Astrocyte of the cerebellum (primary cell): ENCODE data around the gene CCNQ.

Experiments used
- DNase-seq: peaks from one replicate; pipeline ENCODE4 v3.0.0-alpha.2; 2011; ENCODE audit warnings: low read depth
- H3K4me3 ChIP-seq: 2 replicates; pipeline ENCODE4 v1.5.1; 2011; ENCODE audit warnings: mild to moderate bottlenecking, low read depth, low read length, moderate library complexity
- in situ Hi-C: cut with HindIII; loops from 2 replicates; pipeline ENCODE4 v1.10.0; 2017; ENCODE audit warnings: low sequenced_read_pairs
- TF ChIP-seq, protein P1 (sequence below): IDR thresholded peaks from 2 replicates; pipeline ENCODE4 v1.5.1; 2012; ENCODE audit warnings: low read length, low read depth, moderate library complexity, mild to moderate bottlenecking; ENCODE audit errors: missing control alignments

Gene CCNQ

GRCh38 chrX:153637121-153638040 lies 38.4 kb upstream of the CCNQ start:
- TF ChIP-seq, protein P1, sequence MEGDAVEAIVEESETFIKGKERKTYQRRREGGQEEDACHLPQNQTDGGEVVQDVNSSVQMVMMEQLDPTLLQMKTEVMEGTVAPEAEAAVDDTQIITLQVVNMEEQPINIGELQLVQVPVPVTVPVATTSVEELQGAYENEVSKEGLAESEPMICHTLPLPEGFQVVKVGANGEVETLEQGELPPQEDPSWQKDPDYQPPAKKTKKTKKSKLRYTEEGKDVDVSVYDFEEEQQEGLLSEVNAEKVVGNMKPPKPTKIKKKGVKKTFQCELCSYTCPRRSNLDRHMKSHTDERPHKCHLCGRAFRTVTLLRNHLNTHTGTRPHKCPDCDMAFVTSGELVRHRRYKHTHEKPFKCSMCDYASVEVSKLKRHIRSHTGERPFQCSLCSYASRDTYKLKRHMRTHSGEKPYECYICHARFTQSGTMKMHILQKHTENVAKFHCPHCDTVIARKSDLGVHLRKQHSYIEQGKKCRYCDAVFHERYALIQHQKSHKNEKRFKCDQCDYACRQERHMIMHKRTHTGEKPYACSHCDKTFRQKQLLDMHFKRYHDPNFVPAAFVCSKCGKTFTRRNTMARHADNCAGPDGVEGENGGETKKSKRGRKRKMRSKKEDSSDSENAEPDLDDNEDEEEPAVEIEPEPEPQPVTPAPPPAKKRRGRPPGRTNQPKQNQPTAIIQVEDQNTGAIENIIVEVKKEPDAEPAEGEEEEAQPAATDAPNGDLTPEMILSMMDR: no peak
- DNase-seq: no peak
- in situ Hi-C loops: no loop called here
- H3K4me3 ChIP-seq: no peak overlapping the region

GRCh38 chrX:153636716-153637115 lies 37.8 kb upstream of the CCNQ start:
- no peak for DNase-seq
- H3K4me3 ChIP-seq: no peak overlapping the region
- in situ Hi-C loops: no loop called here
- TF ChIP-seq, protein P1: no peak

- in situ Hi-C loops: no loop called here
- H3K4me3 ChIP-seq: no peak overlapping the region
- TF ChIP-seq, protein P1: peak; percentile 25
- no peak for DNase-seq
Observed at GRCh38 chrX:153635788-153636668, 37.1 kb upstream of the CCNQ start.

GRCh38 chrX:153635388-153635787 lies 36.4 kb upstream of the CCNQ start:
- in situ Hi-C loops: no loop called here
- H3K4me3 ChIP-seq: no peak overlapping the region
- no peak for DNase-seq
- TF ChIP-seq, protein P1: no peak

GRCh38 chrX:153634832-153635231 lies 35.9 kb upstream of the CCNQ start:
- in situ Hi-C loops: no loop called here
- DNase-seq: no peak
- TF ChIP-seq, protein P1: no peak
- H3K4me3 ChIP-seq: no peak overlapping the region

DNA sequence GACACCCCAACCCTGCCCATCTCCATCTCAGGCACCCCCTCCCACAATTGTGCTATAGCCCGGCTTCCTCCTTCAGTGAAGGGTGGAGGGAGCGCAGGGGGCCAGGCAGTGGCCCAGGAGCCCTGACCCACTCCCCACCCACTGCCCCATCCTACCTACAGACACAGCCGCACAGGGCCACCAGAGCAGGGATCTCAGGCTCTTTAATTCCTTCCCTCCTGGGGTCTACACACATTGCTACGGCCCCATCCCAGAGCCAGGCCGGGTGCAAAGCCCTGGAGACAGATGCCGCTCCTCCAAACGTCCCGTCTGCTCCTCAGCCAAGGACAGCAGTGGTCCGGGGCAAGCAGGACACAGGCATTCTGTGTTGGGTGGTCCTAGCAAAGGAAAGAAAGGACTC lies 35.3 kb upstream of the CCNQ start:
- H3K4me3 ChIP-seq: no peak overlapping the region
- DNase-seq: no peak
- TF ChIP-seq, protein P1: no peak
- in situ Hi-C loops: no loop called here
